ENCODE results near the gene PPIP5K2.
"Not testable (repeated sequence)": the region's sequence is repeated elsewhere in the genome, so short reads cannot be mapped to it uniquely, and the experiment has no call there.

PPIP5K2 gene

GRCh38 chr5:103119070-103119764 is 884 bp upstream of the PPIP5K2 start:
- H3K27ac ChIP-seq: peak overlapping the region; percentile 94
- no peak for DNase-seq (ENCODE audit: low read depth, low spot score)

- DNase-seq (ENCODE audit: low read depth, low spot score): no peak
- H3K27ac ChIP-seq: peak overlapping the region; percentile 94
Measured at GRCh38 chr5:103120607-103121200, 603 bp downstream of the PPIP5K2 start.

- DNase-seq (ENCODE audit: low read depth, low spot score): no peak
- H3K27ac ChIP-seq: no peak overlapping the region
Measured at GRCh38 chr5:103122242-103122641, 2.1 kb downstream of the PPIP5K2 start.

- H3K27ac ChIP-seq: no peak overlapping the region
- DNase-seq (ENCODE audit: low read depth, low spot score): no peak
Measured at GRCh38 chr5:103126557-103126956, 6.5 kb downstream of the PPIP5K2 start.

- H3K27ac ChIP-seq: no peak overlapping the region
- DNase-seq (ENCODE audit: low read depth, low spot score): no peak
Measured at GRCh38 chr5:103127292-103127817, 7.3 kb downstream of the PPIP5K2 start.

GRCh38 chr5:103128202-103128601 is 8.1 kb downstream of the PPIP5K2 start:
- DNase-seq (ENCODE audit: low read depth, low spot score): no peak
- no peak overlapping the region for H3K27ac ChIP-seq

GRCh38 chr5:103132684-103133083 is 12.6 kb downstream of the PPIP5K2 start:
- no peak overlapping the region for H3K27ac ChIP-seq
- DNase-seq (ENCODE audit: low read depth, low spot score): no peak

- no peak overlapping the region for H3K27ac ChIP-seq
- no peak for DNase-seq (ENCODE audit: low read depth, low spot score)
Measured at GRCh38 chr5:103133231-103133630, 13.1 kb downstream of the PPIP5K2 start.

- H3K27ac ChIP-seq: no peak overlapping the region
- no peak for DNase-seq (ENCODE audit: low read depth, low spot score)
Measured at GRCh38 chr5:103135461-103135860, 15.4 kb downstream of the PPIP5K2 start.

GRCh38 chr5:103138202-103138690 is 18.1 kb downstream of the PPIP5K2 start:
- DNase-seq (ENCODE audit: low read depth, low spot score): no peak
- H3K27ac ChIP-seq: no peak overlapping the region

GRCh38 chr5:103139264-103139865 is 19.3 kb downstream of the PPIP5K2 start:
- no peak overlapping the region for H3K27ac ChIP-seq
- DNase-seq (ENCODE audit: low read depth, low spot score): peak; percentile 6

- H3K27ac ChIP-seq; DNase-seq (ENCODE audit: low read depth, low spot score): not testable (repeated sequence)
Measured at GRCh38 chr5:103142132-103142531, 22.0 kb downstream of the PPIP5K2 start.

GRCh38 chr5:103145196-103145595 is 25.1 kb downstream of the PPIP5K2 start:
- no peak overlapping the region for H3K27ac ChIP-seq
- DNase-seq (ENCODE audit: low read depth, low spot score): no peak

GRCh38 chr5:103148213-103148612 is 28.1 kb downstream of the PPIP5K2 start:
- no peak overlapping the region for H3K27ac ChIP-seq
- DNase-seq (ENCODE audit: low read depth, low spot score): no peak

GRCh38 chr5:103151156-103151555 is 31.1 kb downstream of the PPIP5K2 start:
- no peak for DNase-seq (ENCODE audit: low read depth, low spot score)
- no peak overlapping the region for H3K27ac ChIP-seq

- H3K27ac ChIP-seq: no peak overlapping the region
- no peak for DNase-seq (ENCODE audit: low read depth, low spot score)
Measured at GRCh38 chr5:103166706-103167105, 46.6 kb downstream of the PPIP5K2 start.

- DNase-seq (ENCODE audit: low read depth, low spot score): no peak
- no peak overlapping the region for H3K27ac ChIP-seq
Measured at GRCh38 chr5:103174147-103174546, 54.0 kb downstream of the PPIP5K2 start.

GRCh38 chr5:103177543-103177942 is 57.4 kb downstream of the PPIP5K2 start:
- H3K27ac ChIP-seq: no peak overlapping the region
- no peak for DNase-seq (ENCODE audit: low read depth, low spot score)

- no peak overlapping the region for H3K27ac ChIP-seq
- no peak for DNase-seq (ENCODE audit: low read depth, low spot score)
Measured at GRCh38 chr5:103178167-103178566, 58.1 kb downstream of the PPIP5K2 start.

GRCh38 chr5:103186152-103186551 is 66.1 kb downstream of the PPIP5K2 start:
- no peak overlapping the region for H3K27ac ChIP-seq
- no peak for DNase-seq (ENCODE audit: low read depth, low spot score)

GRCh38 chr5:103188436-103188835 is 68.3 kb downstream of the PPIP5K2 start:
- DNase-seq (ENCODE audit: low read depth, low spot score): no peak

More at GRCh38 chr5:103188436-103188835, 68.3 kb downstream of the PPIP5K2 start:
- no peak overlapping the region for H3K27ac ChIP-seq

Data from epithelial cell of prostate (primary cell).